Panc1 (cell line): ENCODE data around the gene GEN1.

Source experiments
- CTCF ChIP-seq: fragments of 450-650 bp; IDR thresholded peaks from 2 replicates; pipeline ENCODE4 v1.5.1; 2017; ENCODE audit warnings: mild to moderate bottlenecking
- POLR2AphosphoS5 ChIP-seq: IDR thresholded peaks from 2 replicates; pipeline ENCODE4 v1.6.1; 2012; ENCODE audit warnings: mild to moderate bottlenecking, low read depth, low read length, moderate library complexity
- REST ChIP-seq, 2 experiments: IDR thresholded peaks; 2 replicates each; pipeline ENCODE4 v1.6.1; 2011 to 2012; ENCODE audit warnings: low read depth in 2 of 2, control low read depth in 1 of 2, low read length in 1 of 2, mild to moderate bottlenecking in 1 of 2, moderate library complexity in 1 of 2; ENCODE audit not compliant: insufficient read depth in 1 of 2
- TCF7L2 ChIP-seq: IDR thresholded peaks from 2 replicates; pipeline ENCODE4 v1.6.1; 2011; ENCODE audit warnings: mild to moderate bottlenecking, low read depth, low read length, inconsistent platforms

DNA sequence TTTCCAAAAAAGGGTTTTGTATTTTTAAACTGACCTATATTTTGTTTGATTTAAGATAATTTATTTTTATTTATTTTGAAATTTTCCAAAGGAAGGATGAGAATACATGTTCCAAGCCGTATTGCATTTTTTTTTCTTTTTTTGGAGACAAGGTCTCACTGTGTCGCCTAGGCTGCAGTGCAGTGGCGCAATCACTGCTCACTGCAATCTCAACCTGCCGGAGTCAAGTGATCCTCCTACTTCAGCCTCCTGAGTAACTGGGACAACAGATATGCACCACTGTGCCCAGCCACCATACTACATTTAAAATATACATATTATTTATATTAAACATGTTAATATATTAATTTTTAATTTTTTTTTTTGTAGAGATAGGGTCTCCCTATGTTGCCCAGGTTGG, 15.0 kb downstream of the GEN1 start:
- TF ChIP-seq CTCF, result no peak
- no peak for TF ChIP-seq REST (IDR thresholded peaks at IDR 0.05; ENCODE audit: insufficient read depth in 1 of 2, low read depth in 2 of 2, low read length in 1 of 2)
- no peak for TF ChIP-seq POLR2AphosphoS5
- no peak for TF ChIP-seq TCF7L2
